Activated CD4-positive, alpha-beta T cell treated with anti-CD3 and anti-CD28 coated beads, Interleukin-2, amount 50 U/mL, for 16 hours (primary cell): ENCODE results near the gene E2F2.

Source experiments
- DNase-seq: peaks from one replicate; pipeline ENCODE4 v3.0.0-alpha.2; 2020

Gene E2F2

GRCh38 chr1:23562137-23562876 is 31.3 kb upstream of the E2F2 start:
- no peak for DNase-seq

GRCh38 chr1:23561813-23562100 is 30.7 kb upstream of the E2F2 start:
- DNase-seq = no peak

- DNase-seq = no peak
Measured at GRCh38 chr1:23561076-23561812, 30.2 kb upstream of the E2F2 start.

- no peak for DNase-seq
Measured at GRCh38 chr1:23559985-23560741, 29.1 kb upstream of the E2F2 start.

GRCh38 chr1:23559136-23559984 is 28.3 kb upstream of the E2F2 start, which contains the start of gene ID3:
Gene ID3, minus strand, starts transcription at chr1:23559501. Its CDS starts 75 bp downstream, at chr1:23559426.
- peak; percentile 91 for DNase-seq

GRCh38 chr1:23558872-23559135 is 27.8 kb upstream of the E2F2 start:
- no peak for DNase-seq

GRCh38 chr1:23558140-23558871 is 27.3 kb upstream of the E2F2 start:
- no peak for DNase-seq

GRCh38 chr1:23557471-23558124 is 26.6 kb upstream of the E2F2 start:
- DNase-seq = peak; percentile 32

GRCh38 chr1:23556635-23557470 is 25.8 kb upstream of the E2F2 start:
- DNase-seq = no peak

- DNase-seq = no peak
Measured at GRCh38 chr1:23555986-23556634, 25.1 kb upstream of the E2F2 start.

GRCh38 chr1:23555270-23555985 is 24.4 kb upstream of the E2F2 start:
- DNase-seq = no peak

GRCh38 chr1:23554481-23555269 is 23.6 kb upstream of the E2F2 start:
- peak; percentile 79 for DNase-seq

- DNase-seq = no peak
Measured at GRCh38 chr1:23554127-23554480, 23.1 kb upstream of the E2F2 start.

GRCh38 chr1:23553231-23554126 is 22.4 kb upstream of the E2F2 start:
- no peak for DNase-seq

- DNase-seq = no peak
Measured at GRCh38 chr1:23551849-23552248, 20.8 kb upstream of the E2F2 start.

- DNase-seq = no peak
Measured at GRCh38 chr1:23548704-23549143, 17.7 kb upstream of the E2F2 start.

GRCh38 chr1:23546897-23547584 is 16.0 kb upstream of the E2F2 start:
- DNase-seq = no peak
